CD4-positive, alpha-beta T cell treated with Interleukin-6 for 4 hours (primary cell): Measurements from ENCODE around the gene IDI2.

ENCODE experiments used
- DNase-seq: peaks from one replicate; pipeline ENCODE4 v3.0.0-alpha.2; 2020; ENCODE audit warnings: mixed read lengths

IDI2 gene

GRCh38 chr10:1003884-1004670 lies 21.6 kb downstream of the IDI2 start:
- no peak for DNase-seq

DNA sequence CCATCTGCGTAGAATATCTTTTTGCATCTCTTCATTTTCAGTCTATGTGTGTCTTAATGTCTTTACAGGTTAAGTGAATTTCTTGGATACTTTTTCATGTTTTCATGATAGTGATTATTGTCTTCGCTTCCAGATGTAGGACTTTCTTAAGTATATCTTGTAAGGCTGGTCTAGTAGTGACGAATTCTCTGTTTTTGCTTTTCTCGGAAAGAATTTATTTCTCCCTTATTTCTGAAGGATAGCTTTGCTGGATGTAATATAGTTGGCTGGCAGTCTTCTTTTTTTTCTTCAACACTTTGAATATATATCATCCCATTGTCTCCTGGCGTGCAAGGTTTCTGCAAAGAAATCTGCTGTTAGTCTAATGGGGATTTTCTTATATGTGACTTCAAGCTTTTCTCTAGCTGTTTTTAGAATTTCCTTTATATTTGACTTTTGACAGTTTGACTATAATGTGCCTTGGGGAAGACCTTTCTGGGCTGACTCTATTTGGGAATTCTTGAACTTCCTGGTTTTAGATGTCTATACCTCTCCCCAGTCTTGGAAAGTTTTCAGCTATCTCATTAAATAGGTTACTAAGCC lies 23.1 kb downstream of the IDI2 start:
- no peak for DNase-seq

GRCh38 chr10:997266-998022 lies 28.2 kb downstream of the IDI2 start:
- DNase-seq = no peak

DNA sequence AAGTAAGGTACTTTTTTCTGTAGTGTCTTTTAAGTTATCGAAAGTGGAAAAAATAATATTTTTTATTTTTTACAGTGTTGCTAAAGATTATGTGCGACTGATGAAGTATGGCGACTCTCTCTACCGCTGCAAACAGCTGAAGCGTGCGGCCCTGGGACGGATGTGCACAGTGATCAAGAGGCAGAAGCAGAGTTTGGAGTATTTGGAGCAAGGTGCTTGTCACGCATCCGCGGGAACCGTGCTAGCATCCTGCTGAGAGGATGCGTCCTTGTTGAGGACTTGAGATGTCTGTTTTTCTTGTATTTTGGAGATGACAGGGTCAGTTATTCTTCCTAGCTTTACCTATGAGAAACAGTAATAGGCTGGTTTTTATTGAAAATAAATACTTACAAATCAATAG lies 29.6 kb downstream of the IDI2 start:
- no peak for DNase-seq

- no peak for DNase-seq
Measured at GRCh38 chr10:995559-995926, 30.1 kb downstream of the IDI2 start.

DNA sequence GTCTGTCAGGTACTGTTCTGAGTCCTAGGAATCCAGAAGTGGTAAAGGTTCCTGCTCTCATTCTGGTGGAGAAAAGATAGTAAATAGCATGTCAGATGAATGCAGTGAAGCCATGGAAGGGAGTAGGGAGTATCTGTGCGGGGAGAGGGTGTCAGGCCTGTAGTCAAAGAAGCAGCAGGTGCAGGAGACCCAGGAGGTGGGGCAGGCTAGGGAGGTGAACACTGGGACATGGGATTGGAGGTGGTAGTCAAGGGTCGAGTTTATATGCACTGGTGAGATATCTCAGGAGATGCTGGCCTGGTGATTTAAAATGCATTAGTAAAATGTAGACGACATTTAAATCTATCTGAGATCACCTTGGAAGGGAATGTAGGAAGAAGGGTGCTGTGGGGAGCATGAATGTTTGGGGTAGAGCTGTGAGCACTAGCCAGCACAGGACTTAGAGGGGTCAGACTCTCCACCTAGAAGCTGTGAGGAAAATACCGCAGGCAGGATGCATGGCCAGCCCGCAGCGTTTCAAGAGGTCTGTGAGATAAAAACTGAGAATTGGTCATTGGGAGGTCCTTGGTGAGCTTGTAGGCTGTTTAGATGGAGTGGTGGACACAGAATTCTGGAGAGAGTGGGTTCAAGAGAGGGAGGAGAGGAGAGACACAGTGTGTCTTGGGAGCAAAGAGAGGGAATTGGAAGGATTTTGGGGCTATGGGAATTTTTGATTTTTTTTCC lies 30.7 kb downstream of the IDI2 start:
- DNase-seq = no peak

DNA sequence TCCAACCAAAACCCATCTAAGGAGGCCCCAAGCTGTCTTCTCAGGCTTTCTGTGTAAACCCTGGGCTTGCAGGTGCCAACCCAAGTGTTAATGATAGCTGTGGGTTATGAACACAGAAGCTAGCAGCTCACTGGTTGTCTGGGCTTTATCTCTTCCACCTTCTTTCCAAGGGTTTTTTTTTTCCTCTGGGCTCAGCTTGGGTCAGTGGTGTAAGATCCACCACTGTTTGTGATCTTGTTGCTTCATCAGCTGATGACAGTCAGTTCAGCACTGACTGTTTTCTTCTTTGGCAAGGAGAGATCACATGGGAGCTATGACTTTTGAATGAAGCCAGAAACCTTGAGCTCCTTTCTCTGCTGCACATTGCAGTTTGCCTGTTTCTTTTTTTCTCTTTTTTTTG lies 32.8 kb downstream of the IDI2 start:
- no peak for DNase-seq

DNA sequence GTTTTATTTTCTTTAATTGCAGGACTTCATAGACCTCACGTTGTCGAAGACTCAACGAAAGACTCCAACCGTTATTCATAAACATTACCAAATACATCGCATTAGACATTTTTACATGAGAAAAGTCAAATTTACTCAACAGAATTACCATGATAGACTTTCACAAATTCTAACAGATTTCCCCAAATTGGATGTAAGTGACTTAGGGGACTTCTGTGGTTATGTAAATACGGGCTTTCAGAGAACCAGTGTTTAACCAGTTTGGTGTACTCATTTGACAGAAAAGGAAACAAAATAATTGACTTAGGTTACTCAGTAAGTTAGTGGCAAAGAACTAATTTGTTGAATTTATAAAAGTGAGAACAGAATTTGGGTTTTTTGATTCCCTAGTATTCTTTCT lies 33.2 kb downstream of the IDI2 start:
- no peak for DNase-seq

DNA sequence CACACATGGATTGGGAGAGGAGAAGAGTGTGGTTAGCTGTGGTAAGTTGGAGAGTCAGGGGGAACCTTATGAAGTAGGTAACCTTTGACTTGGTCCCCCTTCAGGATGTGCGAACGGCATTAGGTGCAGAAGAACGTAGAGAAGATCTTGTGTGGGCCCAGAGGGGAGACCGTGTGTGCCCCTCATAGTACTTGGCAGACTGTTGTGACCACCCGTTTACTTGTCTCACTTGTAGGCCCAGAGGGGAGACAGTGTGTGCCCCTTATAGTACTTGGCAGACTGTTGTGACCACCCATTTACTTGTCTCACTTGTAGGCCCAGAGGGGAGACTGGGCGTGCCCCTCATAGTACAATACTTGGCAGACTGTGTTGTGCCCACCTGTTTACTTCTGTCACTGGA lies 34.9 kb downstream of the IDI2 start:
- no peak for DNase-seq

DNA sequence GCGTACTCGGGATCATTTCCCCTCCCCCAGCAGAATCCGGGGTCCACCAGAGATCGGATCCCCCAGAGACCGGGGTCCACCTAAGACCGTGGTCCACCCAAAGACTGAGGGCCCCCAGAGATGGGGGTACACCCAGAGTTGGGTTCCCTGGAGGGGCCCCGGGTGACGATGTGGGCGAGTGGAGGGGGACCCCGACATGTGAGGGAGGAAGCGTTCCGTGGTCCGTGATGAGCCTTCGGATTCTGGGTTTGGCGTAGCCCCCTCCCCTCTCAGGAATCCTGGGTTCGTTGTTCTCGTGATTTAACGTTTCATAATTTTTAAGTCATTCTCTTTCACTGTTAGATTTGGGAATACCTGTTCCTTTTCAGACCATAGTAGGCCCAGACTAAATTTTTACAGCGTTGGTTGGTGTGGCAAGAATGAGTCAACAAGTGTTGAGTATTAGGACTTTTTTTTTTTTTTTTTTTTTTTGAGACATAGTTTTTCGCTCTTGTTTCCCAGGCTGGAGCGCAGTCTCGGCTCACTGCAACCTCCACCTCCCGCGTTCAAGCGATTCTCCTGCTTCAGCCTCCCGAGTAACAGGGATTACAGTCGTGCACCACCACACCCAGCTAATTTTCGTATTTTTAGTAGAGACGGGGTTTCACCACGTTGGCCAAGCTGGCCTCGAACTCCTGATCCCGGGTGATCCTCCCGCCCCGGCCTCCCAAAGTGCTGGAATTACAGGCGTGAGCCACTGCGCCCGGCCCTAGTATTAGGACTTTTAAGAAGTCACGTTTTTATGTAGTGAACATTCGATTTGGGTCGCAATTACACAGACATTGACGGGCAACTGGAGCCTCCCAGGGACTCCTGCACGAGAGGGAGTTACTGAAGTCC lies 36.8 kb downstream of the IDI2 start:
- no peak for DNase-seq

- peak; percentile 98 for DNase-seq
Measured at GRCh38 chr10:987870-988666, 37.6 kb downstream of the IDI2 start, which contains the start of gene GTPBP4. Gene GTPBP4, plus strand, starts transcription at chr10:988434. Its CDS starts 46 bp downstream, at chr10:988480.

- no peak for DNase-seq
Measured at GRCh38 chr10:987620-987869, 38.1 kb downstream of the IDI2 start.

DNA sequence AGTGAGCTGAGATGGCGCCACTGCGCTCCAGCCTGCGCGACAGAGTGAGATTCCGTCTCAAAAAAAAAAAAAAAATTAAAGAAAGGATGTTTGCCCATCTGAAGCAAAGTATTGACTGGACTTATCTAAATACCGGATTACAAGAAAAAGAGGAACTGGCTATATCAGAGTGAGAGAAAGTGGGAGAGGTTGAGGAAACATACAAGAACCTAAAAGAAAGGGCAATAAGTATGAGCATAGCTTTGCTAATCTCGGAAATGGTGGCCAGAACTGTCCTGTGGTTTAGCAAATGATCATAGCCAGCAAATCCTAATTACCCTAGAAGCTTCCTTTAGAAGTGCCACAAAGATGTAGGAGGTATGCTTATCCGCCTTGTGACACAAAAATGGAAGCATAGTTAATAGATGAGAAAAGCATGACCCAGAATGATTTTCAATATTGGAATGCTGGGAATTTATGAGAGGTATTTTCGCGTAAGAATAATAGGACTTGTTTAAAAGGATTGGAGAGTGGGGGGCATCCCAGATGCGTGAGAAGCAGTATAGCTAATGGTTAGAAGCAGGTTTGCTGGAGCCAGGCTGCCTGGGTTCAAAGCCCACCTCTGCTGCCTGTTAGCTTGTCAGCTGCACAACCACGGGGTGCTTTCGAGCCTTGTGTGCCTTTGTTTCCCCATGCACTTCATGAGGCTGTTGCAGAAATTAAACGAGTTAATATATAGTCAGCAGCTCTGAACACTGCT lies 38.6 kb downstream of the IDI2 start:
- DNase-seq = no peak

DNA sequence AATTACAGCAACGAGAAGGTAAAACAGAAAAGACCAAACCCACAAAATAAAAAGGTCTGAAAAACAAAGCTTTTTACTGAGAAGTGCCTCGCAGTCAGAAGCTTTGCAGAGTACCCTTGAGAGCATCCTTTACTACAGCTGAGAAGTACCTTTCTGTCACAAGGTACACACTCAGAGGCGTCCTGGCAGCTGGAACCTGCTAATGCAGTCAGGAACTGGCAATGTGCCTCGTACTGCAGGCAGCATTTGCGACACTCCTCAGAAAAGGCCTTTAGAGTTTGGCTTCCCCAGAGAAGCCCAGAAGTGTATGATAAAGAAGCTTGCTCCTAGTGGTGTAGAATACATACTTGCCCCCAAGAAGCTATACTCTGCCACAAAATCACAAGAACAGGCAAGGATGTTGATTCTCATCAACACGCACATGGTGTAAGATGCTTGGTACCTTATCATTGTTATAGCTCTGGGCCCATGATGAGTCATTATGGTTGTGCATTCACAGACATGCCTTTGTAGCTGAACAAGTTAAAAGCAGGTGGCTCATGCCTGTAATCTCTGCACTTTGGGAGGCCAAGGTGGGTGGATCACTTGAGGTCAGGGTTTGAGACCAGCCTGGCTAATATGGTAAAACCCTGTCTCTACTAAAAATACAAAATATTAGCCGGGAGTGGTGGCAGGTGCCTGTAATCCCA lies 39.4 kb downstream of the IDI2 start:
- DNase-seq = no peak

GRCh38 chr10:985361-985760 lies 40.3 kb downstream of the IDI2 start:
- no peak for DNase-seq

DNA sequence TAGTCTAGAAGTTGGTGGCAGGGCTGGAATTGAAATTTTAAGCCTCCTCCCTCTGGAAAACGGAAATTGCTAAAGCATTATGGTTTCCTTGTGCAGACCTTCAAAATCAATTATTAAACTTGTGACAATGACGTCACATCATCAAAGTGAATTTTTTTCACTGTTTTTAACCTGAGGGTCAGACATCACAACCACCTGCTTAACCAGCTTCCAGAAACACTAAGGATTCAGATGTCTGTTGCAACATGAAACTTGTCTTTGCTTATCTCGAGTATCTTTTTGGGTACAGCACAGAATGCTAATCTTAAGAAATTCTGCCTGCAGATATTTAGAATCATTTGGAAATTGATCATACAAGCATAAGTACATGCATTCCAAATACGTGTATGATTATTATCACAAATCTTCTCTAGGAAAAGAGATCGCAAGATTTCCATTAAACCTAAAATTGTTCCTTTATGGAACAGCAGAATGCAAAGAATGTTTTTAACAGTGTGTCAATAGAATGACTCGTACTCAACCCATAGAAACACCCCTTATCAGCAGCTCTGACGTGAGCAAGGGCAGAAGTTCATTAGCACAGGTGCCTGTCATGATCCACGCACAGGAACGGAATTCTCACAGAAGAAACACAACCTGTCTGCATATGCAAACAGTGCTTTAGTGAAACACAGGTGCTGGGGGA lies 41.5 kb downstream of the IDI2 start:
- no peak for DNase-seq

DNA sequence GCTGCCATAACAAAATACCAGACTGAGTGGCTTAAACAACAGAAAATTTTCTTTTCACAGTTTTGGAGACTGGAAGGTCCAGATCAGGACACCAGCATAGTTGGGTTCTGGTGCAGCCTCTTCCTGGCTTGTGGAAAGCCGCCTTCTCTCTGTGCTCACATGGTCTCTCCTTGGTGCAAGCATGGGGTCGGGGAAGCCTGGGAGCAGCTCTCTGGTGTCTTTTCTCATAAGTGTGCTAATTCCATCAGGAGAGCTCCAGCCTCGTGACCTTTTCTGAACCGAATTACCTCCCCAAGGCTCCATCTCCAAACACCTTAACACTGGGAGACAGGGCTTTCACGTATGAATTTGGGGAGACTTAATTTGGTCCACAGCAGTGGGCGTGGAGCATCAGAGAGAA lies 42.3 kb downstream of the IDI2 start:
- DNase-seq = no peak

DNA sequence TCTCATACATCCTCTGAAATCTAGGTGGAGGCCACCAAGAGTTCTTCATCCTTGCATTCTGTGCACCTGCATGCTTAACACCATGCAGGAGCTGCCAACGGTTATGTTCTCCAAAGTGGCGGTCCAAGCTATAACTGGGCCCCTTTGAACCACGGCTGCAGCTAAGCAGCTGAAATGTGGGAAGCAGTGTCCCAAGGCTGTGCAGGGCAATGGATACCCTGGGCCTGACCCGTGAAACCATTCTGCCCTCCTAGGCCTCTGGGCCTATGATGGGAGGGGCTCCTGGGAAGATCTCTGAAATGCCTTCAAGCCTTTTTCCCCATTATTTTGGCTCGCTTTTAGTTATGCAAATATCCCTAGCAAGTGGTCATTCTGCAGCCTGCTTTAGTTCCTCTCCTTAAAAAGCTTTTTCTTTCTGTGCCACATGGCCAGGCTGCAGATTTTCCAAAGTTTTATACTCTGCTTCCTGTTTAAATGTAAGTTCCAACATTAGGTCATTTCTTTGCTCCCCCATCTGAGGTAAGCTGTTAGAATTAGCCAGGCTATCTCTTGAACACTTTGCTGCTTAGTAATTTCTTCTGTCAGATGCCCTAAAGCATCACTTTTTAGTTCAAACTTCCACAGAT lies 45.1 kb downstream of the IDI2 start:
- no peak for DNase-seq

- DNase-seq = no peak
Measured at GRCh38 chr10:978826-979421, 46.7 kb downstream of the IDI2 start.
